T-helper 2 cell treated with Interferon-gamma antibody and Interleukin-4, amounts not matched to agents 5 μg/mL and 100 μg/mL, for 36 hours (primary cell): ENCODE measurements around the gene CAMSAP3.

ENCODE experiments used
- DNase-seq: peaks from one replicate; pipeline ENCODE4 v3.0.0; 2021; ENCODE audit warnings: low spot score
- H3K27ac Mint-ChIP-seq: one replicate; pipeline ENCODE4 v1.8.0; 2021; ENCODE audit warnings: mild to moderate bottlenecking, mixed read lengths
- H3K27me3 Mint-ChIP-seq: one replicate; pipeline ENCODE4 v1.8.0; 2021; ENCODE audit warnings: low read depth, mixed read lengths
- H3K36me3 Mint-ChIP-seq: one replicate; pipeline ENCODE4 v1.8.0; 2021; ENCODE audit warnings: low read depth, mixed read lengths
- H3K4me1 Mint-ChIP-seq: one replicate; pipeline ENCODE4 v1.8.0; 2021; ENCODE audit warnings: low read depth, mixed read lengths
- H3K4me3 Mint-ChIP-seq: one replicate; pipeline ENCODE4 v1.8.0; 2022; ENCODE audit warnings: mild to moderate bottlenecking, moderate library complexity, mixed read lengths
- H3K9me3 Mint-ChIP-seq: one replicate; pipeline ENCODE4 v1.8.0; 2021; ENCODE audit warnings: mixed read lengths

Gene CAMSAP3

GRCh38 chr19:7595466-7596133 lies at the start of gene CAMSAP3:
Gene CAMSAP3 (plus strand): TSS chr19:7595863. CDS start chr19:7596003, 140 bp downstream.
- H3K27me3 Mint-ChIP-seq, result peaks cover 40% of the 10 kb centered on the region
- no peaks in the 10 kb centered on the region for H3K9me3 Mint-ChIP-seq
- peak within 1 kb of the TSS; percentile 29 for H3K4me3 Mint-ChIP-seq
- no peaks in the 10 kb centered on the region for H3K36me3 Mint-ChIP-seq
- H3K27ac Mint-ChIP-seq, result no peak within 1 kb of the TSS
- peaks cover 2% of the 10 kb centered on the region for H3K4me1 Mint-ChIP-seq
- DNase-seq, result no peak

GRCh38 chr19:7545904-7546303 lies 49.8 kb upstream of the CAMSAP3 start:
- no peak for DNase-seq
- H3K36me3 Mint-ChIP-seq, result peaks cover 31% of the 10 kb centered on the region
- no peaks in the 10 kb centered on the region for H3K9me3 Mint-ChIP-seq
- no peaks in the 10 kb centered on the region for H3K27me3 Mint-ChIP-seq
- H3K27ac Mint-ChIP-seq, result peak overlapping the region; percentile 56
- H3K4me3 Mint-ChIP-seq, result no peak overlapping the region
- H3K4me1 Mint-ChIP-seq, result peaks cover 21% of the 10 kb centered on the region

- Mint-ChIP-seq H3K9me3 (no peaks in the 10 kb centered on the region), H3K36me3 (peaks cover 30% of the 10 kb centered on the region), H3K27me3 (no peaks in the 10 kb centered on the region), H3K27ac (no peak overlapping the region), H3K4me3 (no peak overlapping the region), H3K4me1 (peaks cover 21% of the 10 kb centered on the region)
- no peak for DNase-seq
Observed at GRCh38 chr19:7547159-7547558, 48.5 kb upstream of the CAMSAP3 start.

- H3K36me3 Mint-ChIP-seq, result peaks cover 26% of the 10 kb centered on the region
- H3K27ac Mint-ChIP-seq, result no peak overlapping the region
- H3K4me1 Mint-ChIP-seq, result peaks cover 14% of the 10 kb centered on the region
- no peak for DNase-seq
- H3K27me3 Mint-ChIP-seq, result no peaks in the 10 kb centered on the region
- no peaks in the 10 kb centered on the region for H3K9me3 Mint-ChIP-seq
- H3K4me3 Mint-ChIP-seq, result no peak overlapping the region
Observed at GRCh38 chr19:7549429-7550148, 46.1 kb upstream of the CAMSAP3 start.

GRCh38 chr19:7550169-7550770 lies 45.4 kb upstream of the CAMSAP3 start:
- H3K27me3 Mint-ChIP-seq, result no peaks in the 10 kb centered on the region
- no peak for DNase-seq
- H3K4me1 Mint-ChIP-seq, result peaks cover 12% of the 10 kb centered on the region
- H3K9me3 Mint-ChIP-seq, result no peaks in the 10 kb centered on the region
- no peak overlapping the region for H3K4me3 Mint-ChIP-seq
- H3K27ac Mint-ChIP-seq, result no peak overlapping the region
- peaks cover 25% of the 10 kb centered on the region for H3K36me3 Mint-ChIP-seq

- Mint-ChIP-seq H3K36me3 (peaks cover 22% of the 10 kb centered on the region), H3K4me3 (no peak overlapping the region), H3K27me3 (no peaks in the 10 kb centered on the region), H3K9me3 (no peaks in the 10 kb centered on the region), H3K27ac (no peak overlapping the region), H3K4me1 (peaks cover 6% of the 10 kb centered on the region)
- no peak for DNase-seq
Observed at GRCh38 chr19:7550987-7551761, 44.5 kb upstream of the CAMSAP3 start.

- DNase-seq, result no peak
- peaks cover 28% of the 10 kb centered on the region for H3K36me3 Mint-ChIP-seq
- H3K4me3 Mint-ChIP-seq, result no peak overlapping the region
- no peaks in the 10 kb centered on the region for H3K9me3 Mint-ChIP-seq
- no peaks in the 10 kb centered on the region for H3K27me3 Mint-ChIP-seq
- no peak overlapping the region for H3K27ac Mint-ChIP-seq
- peaks cover 3% of the 10 kb centered on the region for H3K4me1 Mint-ChIP-seq
Observed at GRCh38 chr19:7552781-7553180, 42.9 kb upstream of the CAMSAP3 start.

GRCh38 chr19:7554565-7554964 lies 41.1 kb upstream of the CAMSAP3 start:
- Mint-ChIP-seq H3K4me3 (no peak overlapping the region), H3K27ac (no peak overlapping the region), H3K36me3 (peaks cover 39% of the 10 kb centered on the region), H3K9me3 (no peaks in the 10 kb centered on the region), H3K4me1 (peaks cover 3% of the 10 kb centered on the region), H3K27me3 (no peaks in the 10 kb centered on the region)
- no peak for DNase-seq

GRCh38 chr19:7554990-7555864 lies 40.4 kb upstream of the CAMSAP3 start:
- no peak for DNase-seq
- H3K27me3 Mint-ChIP-seq, result no peaks in the 10 kb centered on the region
- no peak overlapping the region for H3K4me3 Mint-ChIP-seq
- no peak overlapping the region for H3K27ac Mint-ChIP-seq
- H3K36me3 Mint-ChIP-seq, result peaks cover 37% of the 10 kb centered on the region
- H3K9me3 Mint-ChIP-seq, result no peaks in the 10 kb centered on the region
- peaks cover 3% of the 10 kb centered on the region for H3K4me1 Mint-ChIP-seq

- no peak overlapping the region for H3K4me3 Mint-ChIP-seq
- no peak overlapping the region for H3K27ac Mint-ChIP-seq
- H3K36me3 Mint-ChIP-seq, result peaks cover 32% of the 10 kb centered on the region
- no peaks in the 10 kb centered on the region for H3K9me3 Mint-ChIP-seq
- H3K4me1 Mint-ChIP-seq, result peaks cover 3% of the 10 kb centered on the region
- no peak for DNase-seq
- no peaks in the 10 kb centered on the region for H3K27me3 Mint-ChIP-seq
Observed at GRCh38 chr19:7556696-7557315, 38.9 kb upstream of the CAMSAP3 start.

- Mint-ChIP-seq H3K36me3 (peaks cover 26% of the 10 kb centered on the region), H3K27me3 (no peaks in the 10 kb centered on the region), H3K4me1 (no peaks in the 10 kb centered on the region), H3K27ac (no peak overlapping the region), H3K4me3 (no peak overlapping the region), H3K9me3 (no peaks in the 10 kb centered on the region)
- no peak for DNase-seq
Observed at GRCh38 chr19:7558667-7559066, 37.0 kb upstream of the CAMSAP3 start.

- H3K27me3 Mint-ChIP-seq, result no peaks in the 10 kb centered on the region
- no peak overlapping the region for H3K27ac Mint-ChIP-seq
- H3K36me3 Mint-ChIP-seq, result peaks cover 26% of the 10 kb centered on the region
- H3K9me3 Mint-ChIP-seq, result no peaks in the 10 kb centered on the region
- no peaks in the 10 kb centered on the region for H3K4me1 Mint-ChIP-seq
- DNase-seq, result no peak
- H3K4me3 Mint-ChIP-seq, result no peak overlapping the region
Observed at GRCh38 chr19:7559102-7559501, 36.6 kb upstream of the CAMSAP3 start.

- H3K27ac Mint-ChIP-seq, result no peak overlapping the region
Observed at GRCh38 chr19:7560255-7560654, 35.4 kb upstream of the CAMSAP3 start.

More at GRCh38 chr19:7560255-7560654, 35.4 kb upstream of the CAMSAP3 start:
- Mint-ChIP-seq H3K4me3 (no peak overlapping the region), H3K36me3 (peaks cover 26% of the 10 kb centered on the region), H3K9me3 (no peaks in the 10 kb centered on the region), H3K27me3 (no peaks in the 10 kb centered on the region), H3K4me1 (no peaks in the 10 kb centered on the region)
- DNase-seq, result no peak
